Keratinocyte (primary cell): ENCODE measurements around the gene RDH13.

Source experiments
- EZH2 ChIP-seq: IDR thresholded peaks from one replicate; pipeline ENCODE4 v1.6.1; 2012; ENCODE audit warnings: inconsistent platforms, mild to moderate bottlenecking, low read length, moderate library complexity
- TF ChIP-seq, protein P1 (sequence below), 3 experiments: IDR thresholded peaks in 1 of 3; conservative IDR thresholded peaks in 1 of 3; optimal IDR thresholded peaks in 1 of 3; 2 replicates in 2 of 3; 3 replicates in 1 of 3; pipeline versions ENCODE3 to v1.5.1; 2011; ENCODE audit warnings: low read length in 3 of 3, mild to moderate bottlenecking in 3 of 3, moderate library complexity in 2 of 3, control low read depth in 1 of 3, inconsistent platforms in 1 of 3; ENCODE audit not compliant: insufficient read depth in 2 of 3; ENCODE audit errors: extremely low read depth in 1 of 3

DNA sequence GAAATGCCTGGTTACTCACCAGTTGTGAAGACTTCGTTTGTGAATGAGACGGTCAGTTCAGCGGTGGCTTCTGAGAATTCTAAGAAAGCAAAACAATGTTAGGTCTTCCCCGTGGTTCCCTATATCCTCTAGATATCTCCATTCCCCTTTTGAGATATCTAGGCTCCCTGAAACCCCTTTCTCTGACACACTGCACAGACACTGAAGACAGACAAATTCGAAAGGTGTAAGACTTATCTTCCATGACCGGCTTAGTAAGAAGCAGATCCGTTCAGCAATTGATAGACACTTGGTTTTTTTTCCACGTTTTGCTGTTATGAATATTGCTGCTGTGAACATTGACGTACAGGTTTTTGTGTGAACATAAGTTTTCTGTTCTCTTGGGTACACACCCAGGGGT is 44.3 kb downstream of the RDH13 start:
- no peak for TF ChIP-seq EZH2
- TF ChIP-seq, protein P1, sequence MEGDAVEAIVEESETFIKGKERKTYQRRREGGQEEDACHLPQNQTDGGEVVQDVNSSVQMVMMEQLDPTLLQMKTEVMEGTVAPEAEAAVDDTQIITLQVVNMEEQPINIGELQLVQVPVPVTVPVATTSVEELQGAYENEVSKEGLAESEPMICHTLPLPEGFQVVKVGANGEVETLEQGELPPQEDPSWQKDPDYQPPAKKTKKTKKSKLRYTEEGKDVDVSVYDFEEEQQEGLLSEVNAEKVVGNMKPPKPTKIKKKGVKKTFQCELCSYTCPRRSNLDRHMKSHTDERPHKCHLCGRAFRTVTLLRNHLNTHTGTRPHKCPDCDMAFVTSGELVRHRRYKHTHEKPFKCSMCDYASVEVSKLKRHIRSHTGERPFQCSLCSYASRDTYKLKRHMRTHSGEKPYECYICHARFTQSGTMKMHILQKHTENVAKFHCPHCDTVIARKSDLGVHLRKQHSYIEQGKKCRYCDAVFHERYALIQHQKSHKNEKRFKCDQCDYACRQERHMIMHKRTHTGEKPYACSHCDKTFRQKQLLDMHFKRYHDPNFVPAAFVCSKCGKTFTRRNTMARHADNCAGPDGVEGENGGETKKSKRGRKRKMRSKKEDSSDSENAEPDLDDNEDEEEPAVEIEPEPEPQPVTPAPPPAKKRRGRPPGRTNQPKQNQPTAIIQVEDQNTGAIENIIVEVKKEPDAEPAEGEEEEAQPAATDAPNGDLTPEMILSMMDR (optimal IDR thresholded peaks at IDR 0.05 in 1 of 3, IDR thresholded peaks at IDR 0.05 in 1 of 3, conservative IDR thresholded peaks at IDR 0.05 in 1 of 3; ENCODE audit: extremely low read depth in 1 of 3, insufficient read depth in 2 of 3, low read length in 3 of 3) = no peak
